SK-N-SH treated with all-trans-retinoic acid at 6 μM for 48 hours (cell line): ENCODE measurements around the gene NAA10.

ENCODE experiments used
- ATAC-seq: fragments of 200-7000 bp; cut with Tn5 transposase; 3 replicates; pipeline ENCODE4 v1.9.1; 2020; ENCODE audit warnings: mild to moderate bottlenecking, moderate library complexity
- ARNTL ChIP-seq: fragments of 450-650 bp; formaldehyde crosslinking; IDR thresholded peaks from 2 replicates; pipeline ENCODE4 v1.5.0; 2020; ENCODE audit warnings: low read depth, mild to moderate bottlenecking, moderate library complexity, borderline replicate concordance
- BACH2 ChIP-seq: fragments of 250-450 bp; sonication (Bioruptor Pico); IDR thresholded peaks from 2 replicates; pipeline ENCODE4 v1.9.0; 2021; ENCODE audit warnings: mild to moderate bottlenecking, borderline replicate concordance
- ESRRG ChIP-seq: fragments of 250-450 bp; sonication (Bioruptor Pico); IDR thresholded peaks from 2 replicates; pipeline ENCODE4 v1.6.1; 2021; ENCODE audit warnings: mild to moderate bottlenecking
- GLIS3 ChIP-seq: fragments of 250-450 bp; sonication (Bioruptor Pico); IDR thresholded peaks from 2 replicates; pipeline ENCODE4 v1.5.0; 2020; ENCODE audit warnings: mild to moderate bottlenecking, moderate library complexity
- ISL1 ChIP-seq: fragments of 250-450 bp; sonication (Bioruptor Pico); IDR thresholded peaks from 2 replicates; pipeline ENCODE4 v2.1.2; 2022; ENCODE audit warnings: mild to moderate bottlenecking, moderate library complexity
- PPARA ChIP-seq: fragments of 250-450 bp; sonication (Bioruptor Pico); IDR thresholded peaks from 2 replicates; pipeline ENCODE4 v1.5.0; 2020; ENCODE audit warnings: mild to moderate bottlenecking, borderline replicate concordance
- RARB ChIP-seq: fragments of 250-450 bp; sonication (Bioruptor Pico); IDR thresholded peaks from 2 replicates; pipeline ENCODE4 v1.8.0; 2021; ENCODE audit warnings: mild to moderate bottlenecking, moderate library complexity
- SNAI2 ChIP-seq: fragments of 250-450 bp; sonication (Bioruptor Pico); IDR thresholded peaks from 2 replicates; pipeline ENCODE4 v1.5.0; 2020; ENCODE audit warnings: mild to moderate bottlenecking, moderate library complexity
- TCF4 ChIP-seq: fragments of 250-450 bp; sonication (Bioruptor Pico); IDR thresholded peaks from 2 replicates; pipeline ENCODE4 v1.8.0; 2021; ENCODE audit warnings: mild to moderate bottlenecking, moderate library complexity, borderline replicate concordance
- TOX ChIP-seq: fragments of 250-450 bp; sonication (Bioruptor Pico); IDR thresholded peaks from 2 replicates; pipeline ENCODE4 v1.8.0; 2021; ENCODE audit warnings: mild to moderate bottlenecking, moderate library complexity, borderline replicate concordance
- ZC3H10 ChIP-seq: fragments of 250-450 bp; sonication (Bioruptor Pico); IDR thresholded peaks from 2 replicates; pipeline ENCODE4 v1.5.1; 2021; ENCODE audit warnings: mild to moderate bottlenecking, moderate library complexity
- ZFP3 ChIP-seq: fragments of 250-450 bp; sonication (Bioruptor Pico); IDR thresholded peaks from 2 replicates; pipeline ENCODE4 v1.5.0; 2020; ENCODE audit warnings: mild to moderate bottlenecking, moderate library complexity
- ZFP30 ChIP-seq: fragments of 450-650 bp; formaldehyde crosslinking; IDR thresholded peaks from 2 replicates; pipeline ENCODE4 v1.5.0; 2022; ENCODE audit warnings: mild to moderate bottlenecking, moderate library complexity
- ZNF565 ChIP-seq: fragments of 450-650 bp; formaldehyde crosslinking; conservative IDR thresholded peaks from 2 replicates; pipeline ENCODE4 v1.5.0; 2020; ENCODE audit warnings: low read depth, mild to moderate bottlenecking, moderate library complexity
- ZNF70 ChIP-seq: fragments of 450-650 bp; formaldehyde crosslinking; IDR thresholded peaks from 2 replicates; pipeline ENCODE4 v1.5.0; 2020; ENCODE audit warnings: mild to moderate bottlenecking, moderate library complexity
- ZNF8 ChIP-seq: fragments of 450-650 bp; formaldehyde crosslinking; IDR thresholded peaks from 2 replicates; pipeline ENCODE4 v1.5.0; 2020; ENCODE audit warnings: mild to moderate bottlenecking, moderate library complexity
- TF ChIP-seq, protein P1 (sequence below): fragments of 250-450 bp; sonication (Bioruptor Pico); IDR thresholded peaks from 2 replicates; pipeline ENCODE4 v1.8.0; 2021; ENCODE audit warnings: low read depth, mild to moderate bottlenecking, moderate library complexity, borderline replicate concordance
- TF ChIP-seq, protein P2 (sequence below): fragments of 250-450 bp; sonication (Bioruptor Pico); IDR thresholded peaks from 2 replicates; pipeline ENCODE4 v1.5.0; 2020; ENCODE audit warnings: mild to moderate bottlenecking, moderate library complexity
- TF ChIP-seq, protein P3 (sequence below): fragments of 250-450 bp; sonication (Bioruptor Pico); IDR thresholded peaks from 2 replicates; pipeline ENCODE4 v1.5.1; 2021; ENCODE audit warnings: mild to moderate bottlenecking, moderate library complexity
- TF ChIP-seq, protein P4 (sequence below): fragments of 250-450 bp; sonication (Bioruptor Pico); IDR thresholded peaks from 2 replicates; pipeline ENCODE4 v1.8.0; 2020; ENCODE audit warnings: mild to moderate bottlenecking, moderate library complexity, borderline replicate concordance

The NAA10 gene

DNA sequence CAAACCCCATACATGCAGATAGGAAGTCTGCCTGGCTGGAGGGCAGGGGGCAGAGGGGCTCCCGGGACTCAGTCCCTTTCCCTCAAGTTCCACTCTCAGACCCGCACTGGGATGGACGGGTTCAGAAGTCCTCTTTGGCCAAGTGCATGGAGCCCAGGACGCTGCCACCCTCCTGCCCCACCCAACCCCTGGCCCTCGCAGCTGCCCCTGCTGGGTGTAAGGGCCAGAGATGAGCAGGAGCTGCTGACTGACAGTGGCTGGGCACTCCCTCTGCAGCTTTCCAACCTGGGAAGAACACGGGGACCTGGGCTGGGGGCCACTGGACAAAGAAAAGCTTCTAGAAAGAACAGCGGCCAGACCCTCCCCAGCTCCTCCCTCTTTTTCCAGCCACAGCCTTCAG is 52.3 kb downstream of the NAA10 start:
- ATAC-seq, result no peak
- TF ChIP-seq, protein P1, sequence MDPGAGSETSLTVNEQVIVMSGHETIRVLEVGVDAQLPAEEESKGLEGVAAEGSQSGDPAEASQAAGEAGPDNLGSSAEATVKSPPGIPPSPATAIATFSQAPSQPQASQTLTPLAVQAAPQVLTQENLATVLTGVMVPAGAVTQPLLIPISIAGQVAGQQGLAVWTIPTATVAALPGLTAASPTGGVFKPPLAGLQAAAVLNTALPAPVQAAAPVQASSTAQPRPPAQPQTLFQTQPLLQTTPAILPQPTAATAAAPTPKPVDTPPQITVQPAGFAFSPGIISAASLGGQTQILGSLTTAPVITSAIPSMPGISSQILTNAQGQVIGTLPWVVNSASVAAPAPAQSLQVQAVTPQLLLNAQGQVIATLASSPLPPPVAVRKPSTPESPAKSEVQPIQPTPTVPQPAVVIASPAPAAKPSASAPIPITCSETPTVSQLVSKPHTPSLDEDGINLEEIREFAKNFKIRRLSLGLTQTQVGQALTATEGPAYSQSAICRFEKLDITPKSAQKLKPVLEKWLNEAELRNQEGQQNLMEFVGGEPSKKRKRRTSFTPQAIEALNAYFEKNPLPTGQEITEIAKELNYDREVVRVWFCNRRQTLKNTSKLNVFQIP, result no peak
- no peak for TF ChIP-seq ZFP30 (CRISPR knock-in tag)

DNA sequence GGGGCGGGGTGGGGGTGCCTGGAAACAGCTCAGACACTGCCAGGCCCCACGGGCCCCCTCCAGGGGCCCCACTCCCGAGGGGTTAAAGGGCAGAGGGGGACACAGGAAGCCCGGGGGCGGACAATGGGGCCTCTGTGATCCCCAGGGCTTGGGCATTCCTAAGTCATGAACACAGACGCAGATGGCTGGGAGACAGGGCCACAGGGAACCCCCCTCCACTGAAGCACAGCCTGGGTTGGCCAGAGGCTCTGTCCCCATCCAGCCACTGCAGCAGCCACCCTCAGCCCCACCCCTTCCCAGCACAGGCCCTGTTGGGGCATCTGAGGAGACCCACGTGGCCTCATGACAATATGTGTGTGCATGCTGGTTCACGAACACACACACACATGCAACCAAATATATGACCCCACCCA is 52.7 kb downstream of the NAA10 start:
- TF ChIP-seq, protein P2, sequence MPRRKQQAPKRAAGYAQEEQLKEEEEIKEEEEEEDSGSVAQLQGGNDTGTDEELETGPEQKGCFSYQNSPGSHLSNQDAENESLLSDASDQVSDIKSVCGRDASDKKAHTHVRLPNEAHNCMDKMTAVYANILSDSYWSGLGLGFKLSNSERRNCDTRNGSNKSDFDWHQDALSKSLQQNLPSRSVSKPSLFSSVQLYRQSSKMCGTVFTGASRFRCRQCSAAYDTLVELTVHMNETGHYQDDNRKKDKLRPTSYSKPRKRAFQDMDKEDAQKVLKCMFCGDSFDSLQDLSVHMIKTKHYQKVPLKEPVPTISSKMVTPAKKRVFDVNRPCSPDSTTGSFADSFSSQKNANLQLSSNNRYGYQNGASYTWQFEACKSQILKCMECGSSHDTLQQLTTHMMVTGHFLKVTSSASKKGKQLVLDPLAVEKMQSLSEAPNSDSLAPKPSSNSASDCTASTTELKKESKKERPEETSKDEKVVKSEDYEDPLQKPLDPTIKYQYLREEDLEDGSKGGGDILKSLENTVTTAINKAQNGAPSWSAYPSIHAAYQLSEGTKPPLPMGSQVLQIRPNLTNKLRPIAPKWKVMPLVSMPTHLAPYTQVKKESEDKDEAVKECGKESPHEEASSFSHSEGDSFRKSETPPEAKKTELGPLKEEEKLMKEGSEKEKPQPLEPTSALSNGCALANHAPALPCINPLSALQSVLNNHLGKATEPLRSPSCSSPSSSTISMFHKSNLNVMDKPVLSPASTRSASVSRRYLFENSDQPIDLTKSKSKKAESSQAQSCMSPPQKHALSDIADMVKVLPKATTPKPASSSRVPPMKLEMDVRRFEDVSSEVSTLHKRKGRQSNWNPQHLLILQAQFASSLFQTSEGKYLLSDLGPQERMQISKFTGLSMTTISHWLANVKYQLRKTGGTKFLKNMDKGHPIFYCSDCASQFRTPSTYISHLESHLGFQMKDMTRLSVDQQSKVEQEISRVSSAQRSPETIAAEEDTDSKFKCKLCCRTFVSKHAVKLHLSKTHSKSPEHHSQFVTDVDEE, result no peak
- TF ChIP-seq ZFP3 (no peak), ZNF565 (no peak), TCF4 (CRISPR knock-in tag) (no peak), ZFP30 (CRISPR knock-in tag) (no peak), ZNF8 (CRISPR knock-in tag) (no peak), BACH2 (CRISPR knock-in tag) (no peak), ARNTL (CRISPR knock-in tag) (no peak)
- TF ChIP-seq, protein P3, sequence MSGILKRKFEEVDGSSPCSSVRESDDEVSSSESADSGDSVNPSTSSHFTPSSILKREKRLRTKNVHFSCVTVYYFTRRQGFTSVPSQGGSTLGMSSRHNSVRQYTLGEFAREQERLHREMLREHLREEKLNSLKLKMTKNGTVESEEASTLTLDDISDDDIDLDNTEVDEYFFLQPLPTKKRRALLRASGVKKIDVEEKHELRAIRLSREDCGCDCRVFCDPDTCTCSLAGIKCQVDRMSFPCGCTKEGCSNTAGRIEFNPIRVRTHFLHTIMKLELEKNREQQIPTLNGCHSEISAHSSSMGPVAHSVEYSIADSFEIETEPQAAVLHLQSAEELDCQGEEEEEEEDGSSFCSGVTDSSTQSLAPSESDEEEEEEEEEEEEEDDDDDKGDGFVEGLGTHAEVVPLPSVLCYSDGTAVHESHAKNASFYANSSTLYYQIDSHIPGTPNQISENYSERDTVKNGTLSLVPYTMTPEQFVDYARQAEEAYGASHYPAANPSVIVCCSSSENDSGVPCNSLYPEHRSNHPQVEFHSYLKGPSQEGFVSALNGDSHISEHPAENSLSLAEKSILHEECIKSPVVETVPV (CRISPR knock-in tag), result no peak
- TF ChIP-seq, protein P4, sequence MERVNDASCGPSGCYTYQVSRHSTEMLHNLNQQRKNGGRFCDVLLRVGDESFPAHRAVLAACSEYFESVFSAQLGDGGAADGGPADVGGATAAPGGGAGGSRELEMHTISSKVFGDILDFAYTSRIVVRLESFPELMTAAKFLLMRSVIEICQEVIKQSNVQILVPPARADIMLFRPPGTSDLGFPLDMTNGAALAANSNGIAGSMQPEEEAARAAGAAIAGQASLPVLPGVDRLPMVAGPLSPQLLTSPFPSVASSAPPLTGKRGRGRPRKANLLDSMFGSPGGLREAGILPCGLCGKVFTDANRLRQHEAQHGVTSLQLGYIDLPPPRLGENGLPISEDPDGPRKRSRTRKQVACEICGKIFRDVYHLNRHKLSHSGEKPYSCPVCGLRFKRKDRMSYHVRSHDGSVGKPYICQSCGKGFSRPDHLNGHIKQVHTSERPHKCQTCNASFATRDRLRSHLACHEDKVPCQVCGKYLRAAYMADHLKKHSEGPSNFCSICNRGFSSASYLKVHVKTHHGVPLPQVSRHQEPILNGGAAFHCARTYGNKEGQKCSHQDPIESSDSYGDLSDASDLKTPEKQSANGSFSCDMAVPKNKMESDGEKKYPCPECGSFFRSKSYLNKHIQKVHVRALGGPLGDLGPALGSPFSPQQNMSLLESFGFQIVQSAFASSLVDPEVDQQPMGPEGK, result no peak
- no peak for ATAC-seq

DNA sequence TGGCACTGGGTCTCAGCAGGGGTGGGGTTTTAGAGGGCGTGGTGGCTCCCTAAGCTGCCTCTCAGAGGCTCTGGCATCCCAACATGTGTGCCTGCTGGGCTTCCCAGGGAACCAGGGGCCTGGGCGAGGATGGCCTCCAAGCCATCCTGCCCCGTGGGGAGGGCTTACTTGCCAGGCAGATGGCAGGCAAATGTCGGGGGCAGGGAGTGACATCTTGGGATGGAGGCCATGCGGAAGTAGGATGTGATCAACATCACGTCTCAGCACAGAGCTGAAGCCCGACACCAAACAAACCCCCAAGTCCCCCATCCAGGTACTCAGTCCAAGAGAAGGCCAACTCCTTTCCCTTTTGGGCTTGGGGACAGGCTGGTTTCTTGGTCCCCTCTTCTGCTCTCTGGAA is 53.6 kb downstream of the NAA10 start:
- no peak for ATAC-seq
- TF ChIP-seq ZFP3 (no peak), ESRRG (CRISPR knock-in tag) (no peak), ZNF8 (CRISPR knock-in tag) (no peak), ZC3H10 (no peak), ISL1 (CRISPR knock-in tag) (no peak), GLIS3 (no peak), ZNF70 (CRISPR knock-in tag) (no peak), PPARA (CRISPR knock-in tag) (no peak), TOX (CRISPR knock-in tag) (no peak), TCF4 (CRISPR knock-in tag) (no peak), SNAI2 (CRISPR knock-in tag) (no peak), BACH2 (CRISPR knock-in tag) (no peak), RARB (CRISPR knock-in tag) (no peak), ZNF565 (no peak), ARNTL (CRISPR knock-in tag) (no peak)
- TF ChIP-seq, protein P3 (CRISPR knock-in tag), result no peak
- TF ChIP-seq, protein P4, result no peak
- TF ChIP-seq, protein P2, result no peak
